ENCODE data around the gene LHPP. TPM values are rescaled to one million over a fixed set of nuclear protein-coding genes. Genes with fewer than 3 reads are reported as not detected.

Gene LHPP
- total RNA-seq, 4 donors from 2014 or later = 34.2 to 76.7 (median 38.2) TPM

- DNase-seq = no peak
- Histone ChIP-seq H3K36me3 (no peaks in the 10 kb centered on the region), H3K4me1 (peaks cover 0 to 16% (median 4%) of the 10 kb centered on the region in 4 donors), H3K9me3 (no peaks in the 10 kb centered on the region), H3K27me3 (no peaks in the 10 kb centered on the region), H3K4me3 (no peak overlapping the region), H3K27ac (no peak overlapping the region)
- TF ChIP-seq CTCF (IDR thresholded peaks at IDR 0.05) (no peak), POLR2A (IDR thresholded peaks at IDR 0.05) (no peak)
Observed at GRCh38 chr10:124530816-124531215, 69.2 kb downstream of the LHPP start.

GRCh38 chr10:124532106-124532641 is 70.6 kb downstream of the LHPP start:
- peaks cover 0 to 16% (median 4%) of the 10 kb centered on the region in 4 donors for H3K4me1 ChIP-seq
- H3K27me3 ChIP-seq = no peaks in the 10 kb centered on the region
- TF ChIP-seq POLR2A (IDR thresholded peaks at IDR 0.05) (no peak), CTCF (IDR thresholded peaks at IDR 0.05) (peak in 3 of 6 experiments; percentile 16 to 61 (median 55))
- peak in 1 of 3 donors; percentile 64 for DNase-seq
- no peaks in the 10 kb centered on the region for H3K36me3 ChIP-seq
- no peak overlapping the region for H3K4me3 ChIP-seq
- H3K9me3 ChIP-seq = no peaks in the 10 kb centered on the region
- H3K27ac ChIP-seq = no peak overlapping the region

- no peaks in the 10 kb centered on the region for H3K27me3 ChIP-seq
- H3K4me3 ChIP-seq = no peak overlapping the region
- DNase-seq = no peak
- no peaks in the 10 kb centered on the region for H3K9me3 ChIP-seq
- H3K36me3 ChIP-seq = no peaks in the 10 kb centered on the region
- TF ChIP-seq POLR2A (IDR thresholded peaks at IDR 0.05) (no peak), CTCF (IDR thresholded peaks at IDR 0.05) (no peak)
- H3K27ac ChIP-seq = no peak overlapping the region
- peaks cover 0 to 16% (median 4%) of the 10 kb centered on the region in 4 donors for H3K4me1 ChIP-seq
Observed at GRCh38 chr10:124532788-124533187, 71.2 kb downstream of the LHPP start.

DNA sequence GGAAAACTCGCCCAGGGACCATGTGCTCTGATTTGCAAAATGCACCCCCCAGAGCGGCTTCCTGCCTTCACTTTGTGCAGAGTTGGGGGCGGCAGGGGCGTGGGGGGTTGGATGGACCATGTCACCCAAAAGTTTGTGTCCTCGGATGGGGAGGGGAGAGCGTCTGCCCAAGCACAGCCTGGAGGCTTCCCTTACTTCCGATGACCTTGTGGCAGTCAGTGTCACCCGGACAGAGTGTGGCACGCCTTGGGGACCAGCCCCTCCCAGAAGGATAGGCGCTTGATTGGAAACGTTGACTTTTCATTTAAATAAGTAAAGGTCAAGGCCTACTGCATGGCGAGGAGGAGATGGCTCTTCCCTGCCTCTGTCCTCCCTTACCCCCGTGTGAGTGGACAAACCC is 71.6 kb downstream of the LHPP start:
- H3K4me3 ChIP-seq = no peak overlapping the region
- TF ChIP-seq POLR2A (IDR thresholded peaks at IDR 0.05) (no peak), CTCF (IDR thresholded peaks at IDR 0.05) (no peak)

GRCh38 chr10:124534231-124534798 is 72.7 kb downstream of the LHPP start:
- H3K4me1 ChIP-seq = peaks cover 0 to 16% (median 4%) of the 10 kb centered on the region in 4 donors
- no peaks in the 10 kb centered on the region for H3K36me3 ChIP-seq
- no peaks in the 10 kb centered on the region for H3K27me3 ChIP-seq
- H3K4me3 ChIP-seq = no peak overlapping the region
- TF ChIP-seq CTCF (IDR thresholded peaks at IDR 0.05) (peak in 3 of 6 experiments; percentile 56 to 77 (median 66)), POLR2A (IDR thresholded peaks at IDR 0.05) (no peak)
- no peaks in the 10 kb centered on the region for H3K9me3 ChIP-seq
- DNase-seq = peak in 2 of 3 donors; percentile 69 to 81
- H3K27ac ChIP-seq = peak overlapping the region in 2 of 4 donors; percentile 19 to 71

More for the DNA sequence above, 71.6 kb downstream of the LHPP start:
- no peaks in the 10 kb centered on the region for H3K9me3 ChIP-seq
- no peaks in the 10 kb centered on the region for H3K36me3 ChIP-seq
- no peak overlapping the region for H3K27ac ChIP-seq
- H3K4me1 ChIP-seq = peaks cover 0 to 16% (median 4%) of the 10 kb centered on the region in 4 donors
- no peaks in the 10 kb centered on the region for H3K27me3 ChIP-seq
- DNase-seq = no peak

Data from Peyer's patch (tissue), 4 donors.